ENCODE data around the gene GRB10.

The GRB10 gene

GRCh38 chr7:50667789-50668226 lies 114.9 kb downstream of the GRB10 start:
- DNase-seq (ENCODE audit: low read depth): no peak

DNA sequence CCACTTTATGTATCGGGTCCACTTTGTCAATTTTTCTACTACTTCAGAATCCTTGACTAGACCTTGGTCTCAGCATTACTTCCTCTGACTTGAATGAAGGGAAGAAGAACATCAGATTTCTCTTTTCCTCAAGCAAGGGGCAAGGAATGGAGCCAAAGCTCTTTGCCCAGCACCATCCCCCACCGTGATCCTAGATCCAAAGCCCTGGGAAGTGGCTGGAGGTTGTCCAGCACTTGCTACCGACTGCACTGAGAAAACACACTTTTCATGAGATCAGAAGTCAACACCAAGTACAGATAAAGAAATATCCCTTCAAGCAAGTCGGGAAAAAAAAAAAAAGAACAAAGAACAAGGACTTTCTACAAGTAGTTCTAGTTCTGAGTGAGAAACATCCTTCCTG lies 115.4 kb downstream of the GRB10 start:
- no peak for DNase-seq (ENCODE audit: low read depth)

- no peak for DNase-seq (ENCODE audit: low read depth)
Measured at GRCh38 chr7:50666124-50666496, 116.6 kb downstream of the GRB10 start.

GRCh38 chr7:50665403-50666123 lies 117.1 kb downstream of the GRB10 start:
- no peak for DNase-seq (ENCODE audit: low read depth)

DNA sequence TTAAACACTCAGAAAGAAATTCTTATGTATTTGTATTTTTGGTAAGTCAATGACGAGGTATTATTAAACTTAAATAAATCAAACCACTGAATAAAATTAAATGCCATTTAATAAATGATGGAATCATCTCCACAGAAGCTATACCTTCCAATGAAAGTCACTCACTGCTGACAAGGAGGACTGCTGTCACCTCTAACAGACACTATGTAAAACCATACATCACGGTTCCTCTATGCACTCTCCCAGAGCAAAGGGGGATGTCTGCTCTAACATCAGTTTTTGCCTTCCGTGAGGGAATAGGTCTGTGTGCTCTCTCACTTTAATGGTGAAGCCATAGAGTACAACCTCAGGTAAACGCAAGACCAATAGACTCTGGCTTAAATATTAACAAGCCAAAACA lies 117.8 kb downstream of the GRB10 start:
- DNase-seq (ENCODE audit: low read depth): no peak

DNA sequence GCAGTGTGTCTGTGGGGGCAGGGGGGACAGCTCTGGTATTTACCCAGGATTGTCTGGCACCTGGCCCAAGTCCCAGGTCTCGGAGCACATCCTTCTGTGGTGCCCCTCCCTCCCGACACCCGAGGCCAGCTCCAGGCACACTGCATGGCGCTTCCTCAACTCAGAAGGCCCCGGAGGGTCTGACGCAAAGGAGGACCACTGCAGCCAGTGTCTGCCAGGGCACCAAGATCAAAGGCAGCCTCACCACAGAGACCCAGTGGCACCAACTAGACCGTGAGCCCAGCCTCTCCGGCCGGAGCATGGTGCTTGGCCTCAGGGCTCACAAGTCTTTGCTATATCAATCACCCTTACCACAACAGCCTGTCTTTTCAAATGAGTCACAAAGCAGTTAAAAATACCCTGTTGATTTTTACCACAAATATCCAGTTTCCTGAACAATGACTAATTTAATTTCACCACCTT lies 118.2 kb downstream of the GRB10 start:
- no peak for DNase-seq (ENCODE audit: low read depth)

- DNase-seq (ENCODE audit: low read depth): no peak
Measured at GRCh38 chr7:50663396-50664102, 119.1 kb downstream of the GRB10 start.

GRCh38 chr7:50662996-50663395 lies 119.7 kb downstream of the GRB10 start:
- DNase-seq (ENCODE audit: low read depth): no peak

DNA sequence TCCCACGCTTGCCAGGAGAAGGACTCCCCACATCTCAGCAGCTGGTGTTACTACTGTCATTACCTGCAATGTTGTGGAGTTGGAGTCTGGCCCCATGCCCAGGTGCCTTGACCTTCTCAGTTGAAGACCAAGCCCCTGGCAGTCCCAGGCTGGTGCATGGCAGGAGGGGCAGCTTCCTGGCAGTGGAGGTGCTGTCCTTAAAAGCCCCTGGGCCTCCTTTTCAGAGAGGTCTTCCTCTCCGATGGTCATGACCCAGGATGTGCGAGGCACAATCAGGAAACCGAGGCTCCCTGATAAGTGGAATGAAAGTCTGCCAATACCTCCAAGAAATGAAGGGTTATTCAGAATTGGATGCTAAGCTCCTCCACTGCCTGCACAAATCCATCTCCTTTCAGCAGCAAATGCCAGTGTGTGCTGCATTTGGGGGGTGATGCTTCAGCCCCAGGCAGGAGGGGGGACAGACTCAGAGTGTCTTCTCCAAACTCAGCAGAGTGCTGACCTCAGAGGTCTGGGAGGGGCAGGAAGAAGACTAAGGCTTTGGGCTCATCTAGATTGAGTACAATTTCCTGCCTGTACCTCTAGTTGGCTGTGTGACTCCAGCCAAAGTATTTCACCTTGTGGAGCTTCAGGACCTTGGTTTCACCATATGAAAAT lies 120.5 kb downstream of the GRB10 start:
- no peak for DNase-seq (ENCODE audit: low read depth)

DNA sequence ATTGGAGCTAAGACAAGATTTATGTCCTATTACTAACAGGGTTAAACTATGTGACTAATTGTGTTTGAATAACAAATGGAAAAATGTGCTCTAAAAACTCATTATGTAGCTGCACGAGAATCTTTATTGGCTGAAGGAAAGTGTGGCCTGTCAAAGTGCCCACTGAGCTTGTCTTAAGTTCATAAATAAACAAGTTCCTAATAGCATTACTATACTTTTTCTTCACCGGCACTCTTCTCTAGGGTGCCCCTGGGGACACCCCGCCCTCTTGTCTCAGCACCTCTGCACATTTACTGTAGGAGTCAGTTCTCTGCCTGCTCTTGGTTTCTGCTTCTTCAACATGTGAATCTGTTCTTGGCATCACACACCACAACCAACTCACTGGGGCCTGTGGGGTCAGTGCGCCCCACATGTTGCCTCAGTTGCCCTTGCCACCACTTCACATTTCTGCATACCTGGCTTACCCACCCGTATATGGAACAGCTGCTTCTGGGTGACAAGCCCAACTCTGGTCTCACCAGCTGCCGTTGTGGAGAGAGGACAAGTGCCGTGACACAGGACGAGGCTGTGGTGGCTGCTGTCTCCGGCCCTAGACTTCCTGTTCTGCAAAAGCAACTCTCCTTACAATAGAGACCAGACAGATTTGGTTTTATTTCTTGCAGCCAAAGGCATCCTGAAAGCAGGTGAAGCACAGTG lies 121.2 kb downstream of the GRB10 start:
- no peak for DNase-seq (ENCODE audit: low read depth)

- no peak for DNase-seq (ENCODE audit: low read depth)
Measured at GRCh38 chr7:50660830-50661175, 121.9 kb downstream of the GRB10 start.

DNA sequence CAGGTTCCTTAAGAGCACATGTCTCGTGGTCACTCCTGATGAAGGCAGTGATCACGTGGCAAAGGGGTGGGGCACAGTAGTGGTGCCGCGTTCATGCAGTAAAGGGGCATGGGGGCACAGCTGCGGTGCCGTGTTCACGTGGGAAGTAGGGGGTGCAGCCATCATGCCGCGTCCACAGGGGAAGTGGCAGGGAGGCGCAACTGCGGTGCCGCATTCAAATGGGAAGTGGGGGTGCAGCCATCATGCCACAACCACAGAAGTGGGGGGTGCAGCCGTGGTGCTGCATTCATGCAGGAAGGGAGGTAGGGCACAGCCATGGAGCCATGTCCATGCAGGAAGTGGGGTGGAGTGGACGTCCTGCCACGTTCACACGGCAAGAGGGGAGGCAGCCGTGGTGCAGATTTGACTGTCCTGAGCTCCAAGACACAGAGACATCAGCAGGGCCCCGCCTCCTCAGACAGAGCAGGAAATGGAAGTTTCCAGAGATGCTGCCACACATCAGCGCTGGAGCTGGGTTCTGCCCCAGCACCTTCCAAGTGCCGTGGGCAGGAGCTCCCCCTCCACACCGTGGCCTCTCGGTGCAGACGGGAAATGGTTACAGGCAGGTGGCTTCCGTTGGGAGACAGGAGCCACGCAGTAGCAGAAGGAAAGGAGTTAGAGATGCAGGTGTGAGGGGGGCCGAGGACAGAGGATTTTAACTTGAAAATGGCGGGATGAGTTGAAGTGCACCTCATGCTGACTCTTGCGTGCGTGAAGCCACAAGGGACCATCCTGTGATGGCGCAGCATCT lies 122.5 kb downstream of the GRB10 start:
- DNase-seq (ENCODE audit: low read depth): no peak

- no peak for DNase-seq (ENCODE audit: low read depth)
Measured at GRCh38 chr7:50659329-50659965, 123.2 kb downstream of the GRB10 start.

GRCh38 chr7:50658696-50659095 lies 124.0 kb downstream of the GRB10 start:
- DNase-seq (ENCODE audit: low read depth): no peak

DNA sequence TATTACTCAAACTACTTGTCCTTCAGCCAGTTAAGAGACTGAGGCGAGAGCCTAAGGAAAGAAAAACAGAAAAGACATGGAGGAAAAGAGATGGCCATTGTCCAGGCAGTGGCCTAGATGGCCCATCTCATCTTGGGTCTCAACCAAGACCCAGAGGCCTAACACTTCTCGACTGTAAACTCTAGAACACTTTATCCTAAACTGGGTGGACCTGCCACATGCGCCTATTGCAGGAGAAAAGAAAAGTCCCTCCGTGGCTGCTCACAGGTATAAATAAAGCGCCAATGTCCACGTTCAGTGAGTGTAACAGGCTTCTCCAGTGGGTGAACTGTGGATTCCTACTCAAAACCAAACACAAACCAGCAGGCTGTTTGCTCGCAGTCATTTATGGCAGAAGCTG lies 124.8 kb downstream of the GRB10 start:
- DNase-seq (ENCODE audit: low read depth): no peak

DNA sequence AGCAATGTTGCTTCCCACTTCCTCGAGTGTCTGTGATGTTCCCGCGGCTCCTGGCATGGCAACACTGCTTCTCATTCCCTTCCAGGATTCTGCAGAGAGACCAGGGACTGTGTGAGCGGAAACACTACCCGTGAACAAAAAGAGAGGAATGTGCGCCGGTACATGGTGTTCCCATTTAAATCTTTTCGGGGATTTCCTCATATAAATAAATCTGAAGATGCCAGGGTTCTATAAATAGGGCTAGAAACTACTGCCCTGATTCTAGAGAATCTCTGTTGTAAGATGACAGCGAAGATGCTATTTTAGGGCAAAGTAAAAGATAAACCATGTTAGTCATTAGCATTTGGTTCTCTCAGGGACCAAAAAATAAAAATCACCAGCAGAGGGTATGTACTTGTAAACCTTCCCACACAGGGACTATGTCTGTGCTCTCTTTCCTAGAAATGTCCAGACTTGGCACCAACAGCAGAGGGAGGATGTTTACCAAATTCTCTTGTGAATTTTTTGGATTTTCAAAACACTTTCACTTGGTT lies 125.3 kb downstream of the GRB10 start:
- DNase-seq (ENCODE audit: low read depth): no peak

- DNase-seq (ENCODE audit: low read depth): no peak
Measured at GRCh38 chr7:50656141-50656895, 126.4 kb downstream of the GRB10 start.

- no peak for DNase-seq (ENCODE audit: low read depth)
Measured at GRCh38 chr7:50655490-50655889, 127.2 kb downstream of the GRB10 start.

- no peak for DNase-seq (ENCODE audit: low read depth)
Measured at GRCh38 chr7:50655020-50655419, 127.7 kb downstream of the GRB10 start.

- no peak for DNase-seq (ENCODE audit: low read depth)
Measured at GRCh38 chr7:50653981-50654425, 128.7 kb downstream of the GRB10 start.
